Measurements from ENCODE around the gene TMX3.

The TMX3 gene

DNA sequence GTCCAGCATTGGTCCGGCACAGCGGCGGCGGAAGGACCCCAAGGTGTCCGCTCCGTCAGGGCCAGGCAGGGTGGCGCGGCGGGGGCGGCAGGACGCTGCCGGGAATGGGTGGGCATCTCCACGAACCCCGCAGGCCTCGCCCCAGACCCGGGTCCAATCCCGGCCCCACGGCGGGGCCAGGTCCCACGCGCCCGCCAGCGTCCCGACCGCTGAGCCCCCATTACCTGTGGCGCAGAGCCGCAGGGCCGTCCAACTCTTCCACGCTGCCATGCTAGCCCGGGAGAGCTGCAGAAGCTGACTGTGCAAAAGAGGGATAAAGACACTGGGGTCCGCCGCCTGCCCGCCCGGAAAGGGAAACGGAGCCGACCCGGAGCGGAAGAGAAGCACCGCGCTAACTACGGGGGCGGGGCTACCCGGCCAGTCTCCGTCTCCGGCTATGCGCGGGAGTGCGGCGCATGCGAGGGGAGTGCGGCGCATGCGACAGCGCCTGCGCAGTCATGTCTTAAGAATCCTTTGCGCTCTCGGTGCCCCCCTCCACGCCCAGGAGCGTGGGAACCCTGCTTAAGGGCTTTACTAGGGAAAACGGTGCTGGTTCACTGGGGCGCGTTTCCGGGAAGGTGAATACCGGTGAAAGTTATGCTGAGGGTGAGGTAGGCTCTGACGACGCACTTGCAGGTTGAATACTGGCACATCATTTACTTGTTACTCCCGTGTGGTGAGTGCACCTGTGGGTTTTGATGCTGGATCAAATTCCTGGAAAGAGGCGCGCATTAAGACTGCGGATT is at the start of gene TMX3:
TMX3 (minus strand) TSS at position 397 of the 785 bp plus-strand sequence; CDS start at position 270, 127 bp downstream.
- H3K36me3 Mint-ChIP-seq (ENCODE audit: low read depth) = peaks cover 26% of the 10 kb centered on the region
- peaks cover 26% of the 10 kb centered on the region for H3K4me1 Mint-ChIP-seq
- H3K27ac Mint-ChIP-seq = peak within 1 kb of the TSS; percentile 76 to 94 (median 94)
- TF ChIP-seq, protein P1, sequence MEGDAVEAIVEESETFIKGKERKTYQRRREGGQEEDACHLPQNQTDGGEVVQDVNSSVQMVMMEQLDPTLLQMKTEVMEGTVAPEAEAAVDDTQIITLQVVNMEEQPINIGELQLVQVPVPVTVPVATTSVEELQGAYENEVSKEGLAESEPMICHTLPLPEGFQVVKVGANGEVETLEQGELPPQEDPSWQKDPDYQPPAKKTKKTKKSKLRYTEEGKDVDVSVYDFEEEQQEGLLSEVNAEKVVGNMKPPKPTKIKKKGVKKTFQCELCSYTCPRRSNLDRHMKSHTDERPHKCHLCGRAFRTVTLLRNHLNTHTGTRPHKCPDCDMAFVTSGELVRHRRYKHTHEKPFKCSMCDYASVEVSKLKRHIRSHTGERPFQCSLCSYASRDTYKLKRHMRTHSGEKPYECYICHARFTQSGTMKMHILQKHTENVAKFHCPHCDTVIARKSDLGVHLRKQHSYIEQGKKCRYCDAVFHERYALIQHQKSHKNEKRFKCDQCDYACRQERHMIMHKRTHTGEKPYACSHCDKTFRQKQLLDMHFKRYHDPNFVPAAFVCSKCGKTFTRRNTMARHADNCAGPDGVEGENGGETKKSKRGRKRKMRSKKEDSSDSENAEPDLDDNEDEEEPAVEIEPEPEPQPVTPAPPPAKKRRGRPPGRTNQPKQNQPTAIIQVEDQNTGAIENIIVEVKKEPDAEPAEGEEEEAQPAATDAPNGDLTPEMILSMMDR (IDR thresholded peaks at IDR 0.05; ENCODE audit: unreplicated experiment in 3 of 3) = no peak
- no peaks in the 10 kb centered on the region for H3K9me3 Mint-ChIP-seq
- no peaks in the 10 kb centered on the region for H3K27me3 Mint-ChIP-seq (ENCODE audit: low read depth)
- H3K4me3 Mint-ChIP-seq = peak within 1 kb of the TSS; percentile 95 to 98 (median 97)

DNA sequence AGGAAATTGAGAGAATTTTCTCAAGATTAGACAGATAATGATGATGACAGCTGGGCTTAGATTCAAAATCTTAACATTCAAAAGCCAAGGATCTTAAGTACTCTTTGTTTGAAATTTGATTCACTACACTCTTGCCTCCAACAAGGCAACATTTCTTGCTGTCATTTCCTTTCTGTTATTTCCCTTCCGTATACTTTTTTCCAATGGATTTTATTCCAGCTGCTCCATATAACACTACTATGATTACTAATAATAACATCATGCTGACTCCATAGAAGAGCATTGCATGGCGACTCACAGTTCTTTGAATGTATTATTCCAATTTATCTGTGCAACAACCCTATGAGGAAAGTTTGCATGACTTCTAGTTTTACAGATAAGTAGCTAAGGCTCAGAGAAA is 49.1 kb upstream of the TMX3 start:
- TF ChIP-seq, protein P1 (IDR thresholded peaks at IDR 0.05; ENCODE audit: unreplicated experiment in 3 of 3) = no peak
- Mint-ChIP-seq H3K27ac (no peak overlapping the region), H3K36me3 (ENCODE audit: low read depth) (no peaks in the 10 kb centered on the region), H3K4me1 (no peaks in the 10 kb centered on the region), H3K27me3 (ENCODE audit: low read depth) (no peaks in the 10 kb centered on the region), H3K4me3 (no peak overlapping the region), H3K9me3 (peaks cover 4% of the 10 kb centered on the region)

DNA sequence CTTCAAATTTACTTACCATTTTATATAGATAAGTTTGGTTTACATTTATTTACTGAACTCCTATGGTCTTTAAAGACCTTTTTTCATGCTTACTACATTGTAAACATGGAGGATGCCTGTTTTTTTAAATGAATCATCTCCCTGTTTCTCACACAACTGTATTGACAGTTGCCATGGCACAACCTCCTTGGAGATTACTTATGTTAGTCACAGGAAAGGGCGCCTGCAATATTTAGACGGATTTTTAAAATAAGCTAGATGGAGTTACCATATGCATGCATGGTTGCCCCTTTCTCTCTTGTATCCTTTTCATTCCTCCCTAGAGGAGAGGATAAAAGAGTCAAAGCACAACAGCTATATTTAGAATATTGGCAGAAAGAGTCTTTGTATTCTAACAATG is 48.2 kb upstream of the TMX3 start:
- H3K9me3 Mint-ChIP-seq = peaks cover 12% of the 10 kb centered on the region
- no peaks in the 10 kb centered on the region for H3K36me3 Mint-ChIP-seq (ENCODE audit: low read depth)
- H3K27ac Mint-ChIP-seq = no peak overlapping the region
- H3K27me3 Mint-ChIP-seq (ENCODE audit: low read depth) = no peaks in the 10 kb centered on the region
- TF ChIP-seq, protein P1 (IDR thresholded peaks at IDR 0.05; ENCODE audit: unreplicated experiment in 3 of 3) = no peak
- H3K4me3 Mint-ChIP-seq = no peak overlapping the region
- H3K4me1 Mint-ChIP-seq = no peaks in the 10 kb centered on the region

- no peaks in the 10 kb centered on the region for H3K27me3 Mint-ChIP-seq (ENCODE audit: low read depth)
These were observed 44.4 kb upstream of the TMX3 start for GRCh38 chr18:68759308-68759707.

DNA sequence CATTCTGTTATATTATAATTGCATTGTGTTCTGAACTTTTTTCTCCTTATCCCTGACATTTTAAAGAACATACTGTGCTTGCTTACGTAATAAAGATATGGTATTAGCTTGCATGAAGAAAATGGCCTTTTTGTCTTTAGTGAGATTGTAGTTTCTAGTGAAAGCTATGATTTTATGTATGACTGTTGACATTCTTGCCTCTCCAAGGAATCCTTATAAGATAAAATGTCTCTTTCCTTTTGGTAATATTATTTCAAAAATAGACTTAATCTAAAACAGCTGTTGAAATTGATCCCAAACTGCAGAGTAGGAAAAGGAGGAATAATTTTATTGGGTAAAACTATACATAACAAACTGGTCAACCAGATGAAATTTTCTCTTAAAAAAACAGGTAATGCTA is 42.2 kb upstream of the TMX3 start:
- Mint-ChIP-seq H3K9me3 (peaks cover 24% of the 10 kb centered on the region), H3K4me3 (no peak overlapping the region)
- TF ChIP-seq, protein P1 (IDR thresholded peaks at IDR 0.05; ENCODE audit: unreplicated experiment in 3 of 3) = no peak

More at GRCh38 chr18:68759308-68759707, 44.4 kb upstream of the TMX3 start:
- TF ChIP-seq, protein P1 (IDR thresholded peaks at IDR 0.05; ENCODE audit: unreplicated experiment in 3 of 3) = no peak
- Mint-ChIP-seq H3K9me3 (peaks cover 16% of the 10 kb centered on the region), H3K4me3 (no peak overlapping the region), H3K27ac (no peak overlapping the region), H3K4me1 (peaks cover 5% of the 10 kb centered on the region), H3K36me3 (ENCODE audit: low read depth) (no peaks in the 10 kb centered on the region)

GRCh38 chr18:68742206-68742605 is 27.3 kb upstream of the TMX3 start:
- TF ChIP-seq, protein P1 (IDR thresholded peaks at IDR 0.05; ENCODE audit: unreplicated experiment in 3 of 3) = no peak
- Mint-ChIP-seq H3K4me3 (no peak overlapping the region), H3K9me3 (no peaks in the 10 kb centered on the region), H3K27ac (no peak overlapping the region), H3K4me1 (peaks cover 25% of the 10 kb centered on the region), H3K36me3 (ENCODE audit: low read depth) (no peaks in the 10 kb centered on the region), H3K27me3 (ENCODE audit: low read depth) (no peaks in the 10 kb centered on the region)

More for the DNA sequence above, 42.2 kb upstream of the TMX3 start:
- Mint-ChIP-seq H3K27me3 (ENCODE audit: low read depth) (no peaks in the 10 kb centered on the region), H3K4me1 (peaks cover 5% of the 10 kb centered on the region), H3K36me3 (ENCODE audit: low read depth) (no peaks in the 10 kb centered on the region), H3K27ac (peak overlapping the region; percentile 80 to 86 (median 82))

All from nephron (organoid).